Kidney glomerular epithelial cell (primary cell): ENCODE results near the gene KRT9.
"Not testable (repeated sequence)": the region's sequence is repeated elsewhere in the genome, so short reads cannot be mapped to it uniquely, and the experiment has no call there.

Experiments
- DNase-seq: peaks from one replicate; lab custom pipeline; 2025; lab: John Stamatoyannopoulos, UW

KRT9 gene

DNA sequence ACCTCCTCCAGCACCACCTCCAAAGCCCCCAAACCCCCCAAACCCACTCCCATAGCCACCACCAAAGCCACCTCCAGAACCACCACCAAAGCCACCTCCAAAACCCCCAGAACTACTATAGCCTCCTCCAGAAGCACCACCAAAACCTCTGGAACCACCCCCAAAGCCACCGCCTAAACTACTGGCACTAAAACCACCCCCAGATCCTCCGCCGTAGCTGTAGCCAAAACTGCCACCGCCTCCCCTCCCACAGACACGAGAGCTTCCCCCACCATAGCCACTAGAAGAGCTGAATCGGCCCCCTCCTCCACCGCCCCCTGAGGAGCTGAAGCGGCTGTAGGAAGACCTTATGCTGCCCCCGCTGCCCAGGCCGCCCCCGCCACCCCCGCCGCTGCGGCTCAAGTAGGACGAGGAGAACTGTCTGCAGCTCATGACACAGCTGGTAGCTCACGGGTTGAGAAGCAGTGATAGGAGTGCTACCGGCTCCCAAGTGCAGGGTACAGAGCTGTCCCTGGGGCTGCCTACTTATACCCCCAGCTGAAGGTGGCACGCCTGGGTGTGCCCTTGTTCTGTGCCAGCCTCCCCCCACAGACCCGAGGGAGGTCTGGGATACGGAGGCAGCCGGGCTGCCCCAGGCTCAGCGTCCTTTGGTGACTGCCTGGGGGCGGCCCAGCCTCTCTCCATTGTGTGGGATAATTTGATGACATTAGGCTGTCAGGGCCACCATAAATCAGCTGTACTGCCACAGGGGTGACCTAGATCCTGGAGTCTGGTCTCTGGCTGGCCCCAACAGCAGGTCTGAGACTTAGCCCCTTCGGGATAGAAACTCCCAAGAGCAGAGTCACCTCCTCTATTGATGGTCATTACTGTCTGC lies at the start of gene KRT9:
Gene KRT9, minus strand, starts transcription at position 499 of the 874 bp plus-strand sequence. Its CDS starts 67 bp downstream, at position 432.
- no peak for DNase-seq

DNA sequence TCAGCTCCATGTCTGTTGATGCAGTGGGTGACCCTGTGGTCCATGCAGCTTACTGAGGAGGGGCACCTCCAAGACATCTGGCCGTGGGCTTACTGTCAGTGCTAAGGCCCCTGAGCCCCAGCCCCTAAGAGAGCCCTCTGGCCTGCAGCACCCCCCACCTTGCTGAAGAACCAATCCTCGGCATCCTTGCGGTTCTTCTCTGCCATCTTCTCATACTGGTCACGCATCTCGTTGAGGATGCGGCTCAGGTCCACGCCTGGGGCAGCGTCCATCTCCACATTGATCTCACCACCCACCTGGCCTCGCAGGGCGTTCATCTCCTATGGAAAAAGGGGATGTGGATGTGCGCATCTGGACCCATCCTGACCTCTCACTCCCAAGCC lies 49.6 kb upstream of the KRT9 start:
- not testable (repeated sequence) for DNase-seq

DNA sequence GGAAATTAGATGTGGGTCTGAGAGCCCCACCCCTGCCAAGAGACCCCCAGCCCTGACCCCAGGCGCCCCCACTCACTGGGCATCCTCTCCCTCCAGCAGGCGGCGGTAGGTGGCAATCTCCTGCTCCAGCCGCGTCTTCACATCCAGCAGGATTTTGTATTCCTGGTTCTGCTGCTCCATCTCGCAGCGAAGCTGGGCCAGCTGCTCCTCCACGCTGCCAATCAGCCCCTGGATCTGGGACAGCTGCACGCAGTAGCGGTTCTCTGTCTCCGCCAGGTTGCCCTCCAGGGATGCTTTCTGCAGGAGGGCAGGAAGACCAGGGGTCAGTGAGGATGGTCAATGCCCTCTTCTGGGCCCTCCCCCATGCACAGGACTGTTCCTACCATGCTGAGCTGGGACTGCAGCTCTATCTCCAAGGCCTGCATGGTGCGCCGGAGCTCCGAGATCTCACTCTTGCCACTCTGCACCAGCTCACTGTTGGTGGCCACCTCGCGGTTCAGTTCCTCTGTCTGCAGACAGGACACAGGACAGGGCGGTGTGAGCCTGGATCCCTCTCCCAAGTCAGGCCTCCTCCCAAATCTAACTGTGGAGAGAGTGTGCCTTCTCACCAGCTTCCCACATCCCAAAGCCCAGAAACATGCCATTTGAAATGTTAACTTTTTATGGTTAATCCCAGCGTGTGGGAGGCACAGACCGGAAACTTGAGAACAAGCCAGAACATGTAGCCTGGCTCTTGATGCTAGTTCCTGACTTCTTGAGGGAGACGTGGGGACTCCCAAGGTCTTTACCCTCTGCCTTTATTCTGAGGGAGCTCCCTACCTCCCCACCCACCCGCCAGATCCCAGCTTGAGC lies 49.0 kb upstream of the KRT9 start:
- DNase-seq, result no peak

DNA sequence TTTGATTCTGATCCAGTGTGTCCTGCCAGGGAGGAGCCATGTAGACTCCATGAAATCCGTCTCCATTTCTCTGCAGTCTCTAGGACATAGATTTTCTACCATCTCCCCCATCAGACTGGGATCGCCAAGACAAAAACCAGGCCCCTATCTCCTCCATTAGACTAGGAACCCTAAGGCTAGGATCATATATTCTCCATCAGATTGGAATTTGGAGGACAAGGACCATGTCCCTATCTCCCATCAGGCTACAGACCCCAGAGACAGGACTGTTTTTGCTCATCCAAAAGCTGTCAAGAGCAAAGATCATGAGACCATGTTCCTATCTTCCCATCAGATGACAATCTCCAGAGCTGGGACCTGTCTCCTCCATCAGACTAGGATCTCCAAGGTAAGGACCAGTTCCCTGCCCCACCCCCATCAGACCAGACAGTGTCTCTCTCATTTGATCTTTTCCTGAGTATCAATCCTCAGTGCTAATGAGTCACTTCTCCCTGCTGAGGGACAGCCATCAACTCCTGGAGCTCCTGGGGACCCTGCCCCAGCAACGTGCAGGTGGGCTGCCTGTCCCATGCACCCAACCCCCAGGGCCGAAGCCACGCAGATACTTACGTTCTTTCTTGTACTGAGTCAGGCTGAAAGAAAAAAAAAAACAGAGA lies 48.2 kb upstream of the KRT9 start:
- not testable (repeated sequence) for DNase-seq

DNA sequence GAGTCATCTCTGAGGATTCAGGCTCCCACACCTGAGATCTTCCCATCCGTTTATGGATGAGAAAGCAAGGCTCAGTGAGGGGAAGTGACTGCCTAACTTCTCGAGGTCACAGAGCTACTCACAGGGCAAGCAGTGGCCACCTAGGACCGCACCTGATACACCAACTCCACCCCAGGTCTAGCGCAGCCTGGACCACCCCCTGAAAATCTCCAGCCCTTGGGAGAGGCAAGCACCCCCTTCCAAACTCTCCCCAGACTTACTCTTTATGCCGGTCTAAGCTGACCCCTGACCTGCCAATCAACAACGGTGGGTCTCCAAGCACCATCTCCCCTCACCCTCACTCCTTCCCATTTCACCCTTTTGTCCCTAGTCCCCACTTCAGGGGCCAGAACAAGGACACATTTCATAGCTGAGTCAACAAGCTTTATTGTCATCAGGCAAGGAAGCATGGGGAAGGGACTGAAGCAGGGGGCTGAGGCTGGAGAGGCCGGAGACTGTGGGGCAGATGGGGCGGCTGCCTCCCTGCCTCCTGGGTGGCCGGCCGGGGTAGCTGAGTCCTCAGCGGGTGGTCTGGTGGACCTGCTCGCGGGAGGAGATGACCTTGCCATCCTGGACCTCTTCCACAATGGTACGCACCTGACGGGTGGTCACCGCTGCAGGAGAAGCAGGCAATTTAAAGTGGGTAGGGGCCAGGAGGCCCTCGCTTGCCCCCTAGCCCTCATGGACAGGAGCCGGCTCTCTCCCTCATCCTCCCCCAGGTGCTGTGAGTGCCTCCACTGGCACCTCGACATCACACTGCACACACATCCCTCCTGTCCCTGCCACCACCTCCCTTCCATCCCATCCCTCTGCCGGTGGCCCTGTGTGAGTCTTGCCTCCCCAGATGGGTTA lies 47.4 kb upstream of the KRT9 start:
- no peak for DNase-seq

GRCh38 chr17:41618341-41619035 lies 46.6 kb upstream of the KRT9 start:
- peak; percentile 40 for DNase-seq

DNA sequence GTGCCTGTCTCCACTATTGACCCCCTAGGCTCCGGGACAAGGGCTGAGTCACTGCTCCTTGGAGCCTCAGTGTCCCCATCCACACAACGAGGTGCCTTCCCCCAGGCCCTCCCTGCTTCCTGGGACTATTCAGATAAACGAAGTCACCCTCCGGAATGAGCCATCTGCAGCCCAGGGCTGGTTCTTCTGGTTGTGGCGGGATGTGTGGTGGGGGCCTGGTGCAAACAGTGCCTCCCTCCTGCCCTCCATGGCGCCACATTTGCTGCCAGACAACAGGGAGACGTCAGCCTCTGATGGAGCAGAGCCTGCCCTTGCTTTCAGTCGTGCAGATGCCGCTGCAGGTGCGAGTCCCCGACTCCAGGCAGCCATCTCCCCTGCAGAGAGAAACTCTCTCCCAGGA lies 45.8 kb upstream of the KRT9 start:
- DNase-seq, result no peak

DNA sequence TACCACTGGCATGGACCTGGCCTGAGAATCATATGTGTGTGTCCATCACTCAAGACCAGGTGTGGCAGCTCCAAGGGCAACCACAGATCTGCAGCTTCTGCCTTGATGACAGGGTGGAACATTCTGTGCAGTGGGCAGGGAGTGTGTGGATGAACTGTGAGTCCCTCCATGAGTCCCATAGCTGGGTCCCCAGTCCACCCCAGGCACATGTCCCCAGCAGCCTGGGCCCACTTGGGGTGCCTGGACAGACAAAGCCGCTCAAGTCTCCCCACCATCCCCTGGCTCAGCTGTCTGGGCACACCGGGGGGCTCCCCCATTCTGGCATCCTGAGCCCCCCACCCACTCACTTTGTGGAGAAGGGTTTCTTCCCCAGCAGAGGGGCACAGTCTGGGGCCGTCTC lies 45.3 kb upstream of the KRT9 start:
- DNase-seq, result no peak

DNA sequence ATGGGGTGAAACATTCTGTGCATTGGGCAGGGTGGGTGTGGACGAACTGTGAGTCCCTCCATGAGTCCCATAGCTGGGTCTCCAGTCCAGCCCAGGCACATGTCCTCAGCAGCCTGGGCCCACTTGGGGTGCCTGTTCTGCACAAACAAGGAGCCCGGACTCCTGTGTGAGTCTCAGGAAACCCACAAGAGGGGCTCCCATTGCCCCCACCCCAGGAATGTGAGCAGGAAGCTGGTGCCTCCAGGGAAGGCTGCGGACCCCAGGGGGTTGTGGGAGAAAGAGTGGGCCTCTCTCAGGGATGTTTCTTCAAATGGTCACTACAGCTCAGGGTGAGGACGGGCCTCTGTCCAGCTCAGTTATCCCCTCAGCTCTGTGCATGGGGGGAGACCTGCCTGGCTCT lies 44.6 kb upstream of the KRT9 start:
- DNase-seq, result not testable (repeated sequence)

DNA sequence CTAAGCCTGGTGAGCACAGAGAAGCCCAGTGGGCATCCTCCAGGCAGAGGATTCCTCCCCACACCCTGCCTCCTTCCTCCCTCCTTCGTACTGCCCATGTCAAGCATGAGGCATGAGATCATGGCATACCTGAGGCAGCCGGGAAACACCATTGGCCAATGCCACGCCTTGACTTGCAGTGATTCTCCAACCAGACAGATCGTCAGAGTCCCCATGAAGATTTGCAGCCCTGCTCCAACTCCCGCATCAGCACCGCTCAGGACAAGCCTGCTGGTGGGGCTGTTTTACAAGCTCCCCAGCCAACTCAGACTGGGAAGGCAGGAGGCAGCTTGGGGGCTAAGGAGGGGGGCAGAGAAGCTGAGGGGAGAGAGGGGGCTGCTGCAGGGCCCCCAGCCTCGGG lies 43.6 kb upstream of the KRT9 start:
- DNase-seq, result peak; percentile 27

DNA sequence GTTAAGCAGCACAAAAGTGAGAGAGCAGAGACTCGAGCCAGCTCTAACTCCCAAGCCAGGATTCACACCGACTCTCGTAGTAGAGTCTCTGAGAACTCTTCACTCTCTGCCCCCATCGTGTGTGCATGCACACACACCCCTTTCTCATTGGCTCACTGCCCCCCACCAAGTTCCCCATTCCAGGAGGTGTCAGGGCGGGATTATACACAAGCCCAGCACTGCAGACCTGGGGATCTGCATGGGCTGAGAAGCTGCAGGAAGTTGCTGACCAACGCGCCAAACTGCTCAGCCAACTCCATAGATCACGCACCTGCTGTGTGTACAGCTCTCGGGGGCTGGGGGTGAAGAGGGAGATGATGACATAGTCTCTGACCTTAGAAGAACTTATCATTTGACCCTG lies 42.9 kb upstream of the KRT9 start:
- DNase-seq, result not testable (repeated sequence)

GRCh38 chr17:41614098-41614497 lies 42.2 kb upstream of the KRT9 start:
- no peak for DNase-seq

DNA sequence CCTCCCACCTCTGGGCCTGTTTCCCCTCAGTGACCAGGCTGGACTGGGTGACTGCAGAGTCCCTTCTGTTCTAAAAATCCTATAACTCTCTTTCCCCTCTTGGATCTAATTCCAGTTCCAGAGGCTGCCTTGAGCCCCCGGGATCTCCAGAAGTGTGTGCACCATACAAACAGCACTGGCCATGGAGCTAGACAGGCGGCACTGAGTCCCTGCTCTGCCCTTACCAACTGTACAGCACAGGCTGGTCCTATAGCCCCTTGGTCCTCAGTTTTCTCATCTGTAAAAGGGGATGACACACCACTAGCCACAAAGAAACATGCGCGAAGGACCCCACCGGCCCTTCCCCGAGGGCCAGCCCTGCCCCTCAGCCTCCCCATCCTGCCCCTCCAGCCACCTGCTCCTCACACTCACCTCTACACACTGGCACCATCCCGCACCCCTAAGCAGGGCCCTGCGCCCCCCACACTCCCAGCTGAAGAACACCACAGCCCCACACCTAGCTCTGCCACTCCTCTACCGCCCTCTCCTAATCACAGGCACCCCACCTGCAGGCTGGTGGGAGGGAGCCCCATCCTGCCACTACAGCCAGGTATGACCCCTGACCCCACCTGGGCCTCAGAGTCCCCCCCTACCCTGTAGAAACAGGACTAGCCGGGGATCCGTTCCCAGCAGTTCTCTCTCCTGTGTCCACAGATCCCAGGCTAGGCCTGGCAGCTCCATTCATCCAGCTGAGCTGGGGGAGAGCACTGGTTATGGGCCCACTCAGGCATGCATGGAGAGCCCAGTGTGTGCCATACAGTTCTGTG lies 41.6 kb upstream of the KRT9 start:
- no peak for DNase-seq

DNA sequence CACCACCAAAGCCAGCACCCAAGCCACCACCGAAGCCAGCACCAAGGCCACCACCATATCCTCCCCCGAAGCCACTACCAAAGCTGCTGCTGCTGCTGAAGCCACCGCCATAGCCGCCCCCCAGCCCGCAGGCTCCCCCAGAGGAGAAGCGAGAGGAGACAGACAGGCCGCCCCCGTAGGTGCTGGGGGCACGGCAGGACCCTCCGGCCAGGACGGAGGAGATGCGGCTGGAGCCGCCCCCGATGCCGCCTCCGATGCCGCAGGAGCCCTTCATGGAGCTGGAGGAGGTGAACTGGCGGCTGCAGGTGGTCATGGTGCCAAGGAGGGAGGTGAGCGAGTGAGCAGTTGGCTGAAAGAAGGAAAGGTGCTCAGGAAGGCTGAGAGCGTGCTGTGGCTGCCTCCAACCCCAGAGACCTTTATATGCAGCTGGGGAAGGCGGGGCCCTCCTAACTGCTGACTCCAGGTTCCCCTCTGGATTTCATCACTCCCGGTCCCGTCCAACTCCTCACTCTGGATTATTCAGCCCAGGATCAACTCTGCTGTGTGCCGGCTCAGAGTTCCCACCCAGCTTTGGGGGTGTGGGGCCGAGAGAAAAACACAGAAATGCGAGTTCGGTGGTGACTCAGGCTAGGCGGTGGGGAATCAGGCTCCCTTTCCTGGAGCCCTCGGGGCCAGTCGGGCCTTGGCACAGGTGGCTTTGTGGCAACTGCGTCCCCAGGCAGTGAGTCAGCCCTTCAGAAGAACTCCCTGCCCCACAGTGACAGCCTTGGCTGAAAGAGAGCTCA lies 40.7 kb upstream of the KRT9 start, which contains the start of gene KRT16:
Gene KRT16, minus strand, starts transcription at position 392 of the 785 bp plus-strand sequence. Its CDS starts 79 bp downstream, at position 313.
- not testable (repeated sequence) for DNase-seq

- no peak for DNase-seq
These were observed 39.2 kb upstream of the KRT9 start for GRCh38 chr17:41610965-41611640.

- not testable (repeated sequence) for DNase-seq
These were observed 38.2 kb upstream of the KRT9 start for GRCh38 chr17:41610061-41610517.

GRCh38 chr17:41606930-41607329 lies 35.1 kb upstream of the KRT9 start:
- DNase-seq, result not testable (repeated sequence)

GRCh38 chr17:41602524-41602923 lies 30.7 kb upstream of the KRT9 start:
- no peak for DNase-seq
